ENCODE results near the gene FTHL17. TPM values are rescaled to one million over a fixed set of nuclear protein-coding genes. Genes with fewer than 3 reads are reported as not detected.

Gene FTHL17
- total RNA-seq, 1 donor = not detected

DNA sequence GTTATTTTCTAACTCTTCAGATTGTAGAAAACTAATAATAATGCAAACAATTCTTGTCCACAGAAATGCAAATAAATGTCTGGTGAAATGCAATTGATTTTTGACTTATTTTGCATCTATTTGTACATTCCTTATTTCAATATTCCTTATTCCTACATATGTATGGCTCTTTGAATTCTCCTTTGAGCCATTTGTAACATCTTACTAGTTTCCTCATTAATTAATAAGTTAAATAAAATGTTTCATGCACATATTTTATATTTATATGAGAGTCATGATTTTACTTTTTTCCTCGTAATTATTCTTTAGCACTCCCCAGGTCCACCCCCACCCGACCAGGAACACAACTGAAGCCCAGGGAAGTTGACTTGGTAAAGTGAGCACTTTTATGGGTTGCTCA is 2.7 kb upstream of the FTHL17 start:
- H3K4me3 ChIP-seq (ENCODE audit: insufficient read depth, low read length) = no peak overlapping the region
- H3K4me1 ChIP-seq (ENCODE audit: insufficient read depth, low read length) = no peaks in the 10 kb centered on the region
- no peak overlapping the region for H3K4me2 ChIP-seq (ENCODE audit: insufficient read depth, low read length)
- H2AFZ ChIP-seq (ENCODE audit: low read length) = no peak overlapping the region
- no peaks in the 10 kb centered on the region for H3K36me3 ChIP-seq (ENCODE audit: insufficient read depth, low read length)
- DNase-seq (ENCODE audit: insufficient read length, low spot score, missing footprints) = no peak
- no peaks in the 10 kb centered on the region for H4K20me1 ChIP-seq (ENCODE audit: insufficient read depth, low read length)
- H3K9me3 ChIP-seq (ENCODE audit: low read depth, low read length) = no peaks in the 10 kb centered on the region
- H3K27ac ChIP-seq (ENCODE audit: low read depth, low read length) = no peak overlapping the region
- no peaks in the 10 kb centered on the region for H3K27me3 ChIP-seq (ENCODE audit: insufficient read depth, low read length)
- no peaks in the 10 kb centered on the region for H3K79me2 ChIP-seq (ENCODE audit: insufficient read depth, low read length)
- TF ChIP-seq, protein P1, sequence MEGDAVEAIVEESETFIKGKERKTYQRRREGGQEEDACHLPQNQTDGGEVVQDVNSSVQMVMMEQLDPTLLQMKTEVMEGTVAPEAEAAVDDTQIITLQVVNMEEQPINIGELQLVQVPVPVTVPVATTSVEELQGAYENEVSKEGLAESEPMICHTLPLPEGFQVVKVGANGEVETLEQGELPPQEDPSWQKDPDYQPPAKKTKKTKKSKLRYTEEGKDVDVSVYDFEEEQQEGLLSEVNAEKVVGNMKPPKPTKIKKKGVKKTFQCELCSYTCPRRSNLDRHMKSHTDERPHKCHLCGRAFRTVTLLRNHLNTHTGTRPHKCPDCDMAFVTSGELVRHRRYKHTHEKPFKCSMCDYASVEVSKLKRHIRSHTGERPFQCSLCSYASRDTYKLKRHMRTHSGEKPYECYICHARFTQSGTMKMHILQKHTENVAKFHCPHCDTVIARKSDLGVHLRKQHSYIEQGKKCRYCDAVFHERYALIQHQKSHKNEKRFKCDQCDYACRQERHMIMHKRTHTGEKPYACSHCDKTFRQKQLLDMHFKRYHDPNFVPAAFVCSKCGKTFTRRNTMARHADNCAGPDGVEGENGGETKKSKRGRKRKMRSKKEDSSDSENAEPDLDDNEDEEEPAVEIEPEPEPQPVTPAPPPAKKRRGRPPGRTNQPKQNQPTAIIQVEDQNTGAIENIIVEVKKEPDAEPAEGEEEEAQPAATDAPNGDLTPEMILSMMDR (IDR thresholded peaks at IDR 0.05; ENCODE audit: extremely low read depth, low read depth, low read length) = no peak

GRCh38 chrX:31071262-31071661 is 579 bp downstream of the FTHL17 start:
- H2AFZ ChIP-seq (ENCODE audit: low read length) = no peak overlapping the region

DNA sequence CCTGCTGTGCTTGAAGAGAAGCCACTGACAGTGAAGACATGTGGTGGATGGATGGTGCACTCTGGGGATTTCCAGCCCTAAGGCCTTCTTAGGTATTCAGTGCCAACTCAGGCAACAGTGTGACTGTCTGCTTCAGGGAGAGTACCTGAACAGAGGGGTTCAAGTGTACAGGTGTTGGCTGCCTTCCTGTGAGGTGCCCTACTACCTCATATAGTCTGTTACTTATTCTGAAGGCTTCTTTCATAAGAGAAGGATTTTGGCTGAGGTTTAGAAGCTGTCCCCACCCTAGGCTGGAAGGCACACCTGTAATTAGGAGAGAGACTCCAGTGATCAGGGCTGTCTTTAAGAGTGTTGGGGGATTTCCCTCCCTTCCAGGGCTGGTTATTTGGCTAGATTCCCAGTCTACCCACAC is 1.8 kb downstream of the FTHL17 start:
- Histone ChIP-seq H3K27me3 (ENCODE audit: insufficient read depth, low read length) (no peaks in the 10 kb centered on the region), H3K4me2 (ENCODE audit: insufficient read depth, low read length) (no peak overlapping the region), H2AFZ (ENCODE audit: low read length) (no peak overlapping the region), H3K4me3 (ENCODE audit: insufficient read depth, low read length) (no peak overlapping the region), H4K20me1 (ENCODE audit: insufficient read depth, low read length) (no peaks in the 10 kb centered on the region), H3K4me1 (ENCODE audit: insufficient read depth, low read length) (no peaks in the 10 kb centered on the region), H3K9me3 (ENCODE audit: low read depth, low read length) (no peaks in the 10 kb centered on the region), H3K27ac (ENCODE audit: low read depth, low read length) (no peak overlapping the region), H3K36me3 (ENCODE audit: insufficient read depth, low read length) (no peaks in the 10 kb centered on the region), H3K79me2 (ENCODE audit: insufficient read depth, low read length) (no peaks in the 10 kb centered on the region)
- DNase-seq (ENCODE audit: insufficient read length, low spot score, missing footprints) = no peak
- TF ChIP-seq, protein P1 (IDR thresholded peaks at IDR 0.05; ENCODE audit: extremely low read depth, low read depth, low read length) = no peak

More at GRCh38 chrX:31071262-31071661, 579 bp downstream of the FTHL17 start:
- no peak overlapping the region for H3K27ac ChIP-seq (ENCODE audit: low read depth, low read length)
- H3K4me1 ChIP-seq (ENCODE audit: insufficient read depth, low read length) = no peaks in the 10 kb centered on the region
- no peak overlapping the region for H3K4me2 ChIP-seq (ENCODE audit: insufficient read depth, low read length)
- H4K20me1 ChIP-seq (ENCODE audit: insufficient read depth, low read length) = no peaks in the 10 kb centered on the region
- no peaks in the 10 kb centered on the region for H3K36me3 ChIP-seq (ENCODE audit: insufficient read depth, low read length)
- no peaks in the 10 kb centered on the region for H3K27me3 ChIP-seq (ENCODE audit: insufficient read depth, low read length)
- no peak overlapping the region for H3K4me3 ChIP-seq (ENCODE audit: insufficient read depth, low read length)
- no peaks in the 10 kb centered on the region for H3K79me2 ChIP-seq (ENCODE audit: insufficient read depth, low read length)
- TF ChIP-seq, protein P1 (IDR thresholded peaks at IDR 0.05; ENCODE audit: extremely low read depth, low read depth, low read length) = no peak
- H3K9me3 ChIP-seq (ENCODE audit: low read depth, low read length) = no peaks in the 10 kb centered on the region
- DNase-seq (ENCODE audit: insufficient read length, low spot score, missing footprints) = no peak

DNA sequence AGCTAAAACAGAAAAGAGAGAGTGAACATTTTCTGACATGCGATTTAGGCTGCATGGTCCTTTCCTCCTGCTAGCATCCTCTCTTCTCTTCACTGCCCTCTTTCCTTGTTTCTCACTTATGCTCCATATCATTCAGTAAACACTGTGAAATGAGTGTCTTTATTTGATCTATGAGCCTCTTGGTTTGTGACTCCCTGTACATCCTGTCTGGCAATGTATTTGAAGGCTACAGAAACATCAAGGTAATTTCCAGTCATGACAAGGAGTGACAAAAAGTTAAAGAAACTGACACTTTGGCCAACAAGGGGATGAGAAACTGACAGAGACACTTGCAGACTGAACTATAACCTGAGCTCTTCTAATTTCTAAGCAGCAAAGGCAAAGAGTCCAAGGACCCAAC is 8.7 kb downstream of the FTHL17 start:
- H3K4me3 ChIP-seq (ENCODE audit: insufficient read depth, low read length) = no peak overlapping the region
- H3K36me3 ChIP-seq (ENCODE audit: insufficient read depth, low read length) = no peaks in the 10 kb centered on the region
- H2AFZ ChIP-seq (ENCODE audit: low read length) = no peak overlapping the region
- H3K79me2 ChIP-seq (ENCODE audit: insufficient read depth, low read length) = no peaks in the 10 kb centered on the region
- H3K27me3 ChIP-seq (ENCODE audit: insufficient read depth, low read length) = no peaks in the 10 kb centered on the region
- no peak for DNase-seq (ENCODE audit: insufficient read length, low spot score, missing footprints)
- H4K20me1 ChIP-seq (ENCODE audit: insufficient read depth, low read length) = no peaks in the 10 kb centered on the region
- TF ChIP-seq, protein P1 (IDR thresholded peaks at IDR 0.05; ENCODE audit: extremely low read depth, low read depth, low read length) = no peak
- H3K4me2 ChIP-seq (ENCODE audit: insufficient read depth, low read length) = no peak overlapping the region
- H3K4me1 ChIP-seq (ENCODE audit: insufficient read depth, low read length) = no peaks in the 10 kb centered on the region
- no peaks in the 10 kb centered on the region for H3K9me3 ChIP-seq (ENCODE audit: low read depth, low read length)
- no peak overlapping the region for H3K27ac ChIP-seq (ENCODE audit: low read depth, low read length)

All from osteoblast (primary cell).